Upper lobe of left lung (tissue), 6 donors: ENCODE results near the gene RXFP2. TPM values are rescaled to one million over a fixed set of nuclear protein-coding genes. Genes with fewer than 3 reads are reported as not detected.

ENCODE experiments used
- ATAC-seq, 2 donors: fragments of 200-7000 bp; cut with Tn5 transposase; one replicate each; pipeline ENCODE4 v1.9.1; 2022; ENCODE audit warnings: mild to moderate bottlenecking in 2 of 2, moderate library complexity in 2 of 2; ENCODE audit not compliant: low FRiP score in 2 of 2
- DNase-seq, 2 donors: peaks; one replicate each; pipeline ENCODE4 v3.0.0-alpha.2; 2019 to 2020
- H3K27ac ChIP-seq, 4 donors: fragments of 200-600 bp; sonication (generic); one replicate each; pipeline ENCODE4 v1.5.1; 2016 to 2019
- H3K27me3 ChIP-seq, 4 donors: fragments of 200-600 bp; sonication (generic); one replicate each; pipeline ENCODE4 v1.5.1; 2017 to 2019
- H3K36me3 ChIP-seq, 4 donors: fragments of 200-600 bp; sonication (generic); one replicate each; pipeline ENCODE4 v1.5.1; 2016 to 2019
- H3K4me1 ChIP-seq, 4 donors: fragments of 200-600 bp; sonication (generic); one replicate each; pipeline ENCODE4 v1.5.1; 2018 to 2019
- H3K4me3 ChIP-seq, 4 donors: fragments of 200-600 bp; sonication (generic); one replicate each; pipeline ENCODE4 v1.5.1; 2017 to 2019; ENCODE audit warnings: mild to moderate bottlenecking in 2 of 4, moderate library complexity in 1 of 4
- H3K9me3 ChIP-seq, 4 donors: fragments of 200-600 bp; sonication (generic); one replicate each; pipeline ENCODE4 v1.5.1; 2018 to 2019
- EP300 ChIP-seq, 4 donors: sonication (generic); formaldehyde crosslinking; IDR thresholded peaks; one replicate each; pipeline ENCODE4 v1.5.1; 2017; ENCODE audit warnings: antibody characterized with exemption in 4 of 4, control low read depth in 2 of 4
- POLR2A ChIP-seq, 4 donors: fragments of 450-650 bp; IDR thresholded peaks; one replicate each; pipeline ENCODE4 v1.5.1; 2016 to 2017; ENCODE audit warnings: antibody characterized with exemption in 4 of 4, mild to moderate bottlenecking in 2 of 4
- POLR2AphosphoS5 ChIP-seq, 2 donors: sonication (generic); formaldehyde crosslinking; IDR thresholded peaks; one replicate each; pipeline ENCODE4 v1.5.1; 2017; ENCODE audit warnings: antibody characterized with exemption in 2 of 2
- WGBS, 2 donors: methylation state at CpG; one replicate each; pipeline ENCODE4 v1.1.5; 2017 to 2018; 5-methylcytosine and 5-hydroxymethylcytosine counted together
- total RNA-seq, 6 donors: library from RNA; depleted of rRNA in 4 of 6; stranded (reverse); fragments of >200 nt in 4 of 6; gene quantifications; one replicate each; pipeline versions ENCODE4 v1.1.0 to v1.2.1, GENCODE V29; 2016 to 2021
- TF ChIP-seq, protein P1 (sequence below), 6 experiments: fragments of 450-650 bp in 4 of 6; fragments of 200-600 bp in 2 of 6; sonication (generic) in 2 of 6; IDR thresholded peaks; one replicate each; pipeline ENCODE4 v1.5.1; 2016 to 2019; ENCODE audit warnings: antibody characterized with exemption in 6 of 6
- donor health status: DM: no; HTN: no; CAD: no; lungs with moderate emphysema.
- donor health status: DM: no; HTN: yes; CAD: no; lungs with severe emphysema.

The RXFP2 gene
- total RNA-seq, 6 donors from 2014 or later: not detected

GRCh38 chr13:31793246-31793645 is 53.9 kb downstream of the RXFP2 start:
- H3K36me3 ChIP-seq: no peaks in the 10 kb centered on the region
- no peaks in the 10 kb centered on the region for H3K4me1 ChIP-seq
- no peak overlapping the region for H3K27ac ChIP-seq
- no peaks in the 10 kb centered on the region for H3K9me3 ChIP-seq
- no peak for TF ChIP-seq EP300 (IDR thresholded peaks at IDR 0.05)
- TF ChIP-seq, protein P1, sequence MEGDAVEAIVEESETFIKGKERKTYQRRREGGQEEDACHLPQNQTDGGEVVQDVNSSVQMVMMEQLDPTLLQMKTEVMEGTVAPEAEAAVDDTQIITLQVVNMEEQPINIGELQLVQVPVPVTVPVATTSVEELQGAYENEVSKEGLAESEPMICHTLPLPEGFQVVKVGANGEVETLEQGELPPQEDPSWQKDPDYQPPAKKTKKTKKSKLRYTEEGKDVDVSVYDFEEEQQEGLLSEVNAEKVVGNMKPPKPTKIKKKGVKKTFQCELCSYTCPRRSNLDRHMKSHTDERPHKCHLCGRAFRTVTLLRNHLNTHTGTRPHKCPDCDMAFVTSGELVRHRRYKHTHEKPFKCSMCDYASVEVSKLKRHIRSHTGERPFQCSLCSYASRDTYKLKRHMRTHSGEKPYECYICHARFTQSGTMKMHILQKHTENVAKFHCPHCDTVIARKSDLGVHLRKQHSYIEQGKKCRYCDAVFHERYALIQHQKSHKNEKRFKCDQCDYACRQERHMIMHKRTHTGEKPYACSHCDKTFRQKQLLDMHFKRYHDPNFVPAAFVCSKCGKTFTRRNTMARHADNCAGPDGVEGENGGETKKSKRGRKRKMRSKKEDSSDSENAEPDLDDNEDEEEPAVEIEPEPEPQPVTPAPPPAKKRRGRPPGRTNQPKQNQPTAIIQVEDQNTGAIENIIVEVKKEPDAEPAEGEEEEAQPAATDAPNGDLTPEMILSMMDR (IDR thresholded peaks at IDR 0.05): no peak
- no peak for TF ChIP-seq POLR2AphosphoS5 (IDR thresholded peaks at IDR 0.05)
- TF ChIP-seq POLR2A (IDR thresholded peaks at IDR 0.05): no peak
- H3K27me3 ChIP-seq: no peaks in the 10 kb centered on the region
- DNase-seq (no peak), ATAC-seq (no peak)
- no peak overlapping the region for H3K4me3 ChIP-seq

GRCh38 chr13:31794452-31794851 is 55.1 kb downstream of the RXFP2 start:
- H3K4me3 ChIP-seq: no peak overlapping the region
- TF ChIP-seq POLR2A (IDR thresholded peaks at IDR 0.05) (no peak), EP300 (IDR thresholded peaks at IDR 0.05) (no peak), POLR2AphosphoS5 (IDR thresholded peaks at IDR 0.05) (no peak)
- TF ChIP-seq, protein P1 (IDR thresholded peaks at IDR 0.05): no peak
- no peaks in the 10 kb centered on the region for H3K9me3 ChIP-seq
- H3K4me1 ChIP-seq: no peaks in the 10 kb centered on the region
- no peaks in the 10 kb centered on the region for H3K36me3 ChIP-seq
- ATAC-seq: peak in 1 of 2 donors; percentile 77
- H3K27me3 ChIP-seq: no peaks in the 10 kb centered on the region
- WGBS, 2 donors: 85 to 88% methylated on average over 3 of the region's 3 CpGs
- H3K27ac ChIP-seq: no peak overlapping the region
- DNase-seq: no peak

DNA sequence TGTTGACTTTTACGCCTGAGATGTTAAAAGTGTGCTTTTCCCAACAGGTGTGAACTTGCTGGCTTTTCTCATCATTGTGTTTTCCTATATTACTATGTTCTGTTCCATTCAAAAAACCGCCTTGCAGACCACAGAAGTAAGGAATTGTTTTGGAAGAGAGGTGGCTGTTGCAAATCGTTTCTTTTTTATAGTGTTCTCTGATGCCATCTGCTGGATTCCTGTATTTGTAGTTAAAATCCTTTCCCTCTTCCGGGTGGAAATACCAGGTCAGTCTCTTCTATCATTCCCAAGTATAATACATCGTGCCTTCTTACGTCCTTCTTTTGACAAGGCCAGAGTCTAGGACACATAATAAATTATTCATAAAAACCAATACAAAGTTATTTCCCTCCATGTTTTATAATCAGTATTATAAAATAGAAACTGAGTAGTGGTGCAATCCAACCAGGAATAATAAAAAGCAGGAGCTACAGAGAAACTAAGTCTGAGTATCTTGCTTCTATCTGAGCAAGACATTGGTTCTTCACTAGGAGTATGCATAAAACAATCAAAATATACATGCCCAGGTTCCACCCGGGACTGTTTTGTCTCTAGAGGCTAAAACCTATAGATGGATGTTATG is 57.9 kb downstream of the RXFP2 start:
- no peak for DNase-seq
- no peak for TF ChIP-seq POLR2A (IDR thresholded peaks at IDR 0.05)
- TF ChIP-seq EP300 (IDR thresholded peaks at IDR 0.05): no peak
- no peak for TF ChIP-seq POLR2AphosphoS5 (IDR thresholded peaks at IDR 0.05)
- TF ChIP-seq, protein P1 (IDR thresholded peaks at IDR 0.05): peak in 3 of 6 experiments; percentile 11 to 29 (median 14)
- Histone ChIP-seq H3K27ac (no peak overlapping the region), H3K4me3 (no peak overlapping the region), H3K9me3 (no peaks in the 10 kb centered on the region), H3K36me3 (no peaks in the 10 kb centered on the region), H3K4me1 (no peaks in the 10 kb centered on the region), H3K27me3 (no peaks in the 10 kb centered on the region)
- ATAC-seq: peak in 1 of 2 donors; percentile 47
- WGBS, 2 donors: 32 to 40% methylated on average over 7 of the region's 7 CpGs

DNA sequence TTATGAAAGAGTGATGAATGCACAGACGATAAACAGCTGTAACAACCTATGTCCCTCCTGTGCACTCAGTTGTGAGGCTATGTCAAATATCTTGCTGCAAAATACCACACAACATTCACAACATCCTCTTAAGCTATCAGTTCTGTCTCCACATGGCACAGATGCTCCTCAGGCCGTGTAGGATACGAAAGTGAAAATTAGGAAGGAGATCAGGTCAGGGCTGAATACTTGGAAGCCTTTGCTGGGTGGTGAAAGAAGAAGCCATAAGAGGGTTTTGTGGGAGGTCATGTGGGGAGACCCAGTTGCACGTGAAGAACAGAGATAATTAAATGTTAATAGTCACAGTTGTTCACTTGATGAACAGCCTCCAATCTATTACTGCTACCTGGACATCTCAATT is 58.9 kb downstream of the RXFP2 start:
- Histone ChIP-seq H3K27ac (no peak overlapping the region), H3K9me3 (no peaks in the 10 kb centered on the region), H3K27me3 (no peaks in the 10 kb centered on the region), H3K4me3 (no peak overlapping the region), H3K36me3 (no peaks in the 10 kb centered on the region), H3K4me1 (no peaks in the 10 kb centered on the region)
- DNase-seq (no peak), ATAC-seq (peak in 1 of 2 donors; percentile 54)
- WGBS, 2 donors: 63 to 68% methylated on average over 4 of the region's 4 CpGs
- TF ChIP-seq EP300 (IDR thresholded peaks at IDR 0.05) (no peak), POLR2A (IDR thresholded peaks at IDR 0.05) (no peak), POLR2AphosphoS5 (IDR thresholded peaks at IDR 0.05) (no peak)
- TF ChIP-seq, protein P1 (IDR thresholded peaks at IDR 0.05): no peak

DNA sequence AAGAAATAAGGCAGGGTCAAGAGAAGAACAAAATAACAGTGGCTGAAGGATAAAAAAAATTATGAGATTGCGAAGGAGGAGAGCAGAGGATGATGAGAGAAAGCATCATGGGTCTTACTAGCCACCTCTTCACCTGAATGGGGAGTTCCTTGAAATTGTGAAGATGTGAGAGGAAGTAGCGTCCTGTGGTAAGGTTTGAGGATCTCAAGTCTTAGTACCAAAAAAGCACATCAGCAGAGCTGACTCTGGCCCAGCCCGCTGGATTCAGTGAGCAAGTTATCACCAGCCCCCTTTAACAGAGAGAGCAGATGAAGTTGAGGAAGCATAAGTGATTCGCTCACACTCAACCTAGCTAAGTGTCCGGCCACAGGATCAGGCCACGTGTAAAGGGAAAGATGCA is 61.8 kb downstream of the RXFP2 start:
- 63 to 76% methylated on average over 6 of the region's 6 CpGs for WGBS, 2 donors
- no peak for TF ChIP-seq EP300 (IDR thresholded peaks at IDR 0.05)
- TF ChIP-seq POLR2AphosphoS5 (IDR thresholded peaks at IDR 0.05): no peak
- TF ChIP-seq, protein P1 (IDR thresholded peaks at IDR 0.05): no peak
- TF ChIP-seq POLR2A (IDR thresholded peaks at IDR 0.05): no peak
- Histone ChIP-seq H3K4me1 (no peaks in the 10 kb centered on the region), H3K9me3 (no peaks in the 10 kb centered on the region), H3K4me3 (no peak overlapping the region), H3K27ac (no peak overlapping the region), H3K36me3 (no peaks in the 10 kb centered on the region), H3K27me3 (no peaks in the 10 kb centered on the region)
- DNase-seq (no peak), ATAC-seq (no peak)
